Cardiac fibroblast (primary cell): Measurements from ENCODE around the gene DPM1.

Experiments used
- DNase-seq, 2 donors: peaks; one replicate each; pipeline versions ENCODE4 v3.0.0 to v3.0.0-alpha.2; 2010; ENCODE audit warnings: low read depth in 2 of 2
- H3K4me3 ChIP-seq, 2 donors: replicated peaks in 1 of 2; 1 replicate in 1 of 2; 2 replicates in 1 of 2; pipeline ENCODE4 v1.5.1; 2011; ENCODE audit warnings: low read depth in 2 of 2, low read length in 2 of 2, mild to moderate bottlenecking in 2 of 2, moderate library complexity in 1 of 2
- CTCF ChIP-seq: IDR thresholded peaks from one replicate; pipeline ENCODE4 v1.5.1; 2011; ENCODE audit warnings: low read depth, mild to moderate bottlenecking, low read length, inconsistent platforms

The DPM1 gene

GRCh38 chr20:50893620-50894019, 64.7 kb downstream of the DPM1 start:
- TF ChIP-seq CTCF = no peak
- no peak overlapping the region for H3K4me3 ChIP-seq
- DNase-seq = no peak

- no peak for TF ChIP-seq CTCF
- no peak overlapping the region for H3K4me3 ChIP-seq
Observed at GRCh38 chr20:50892394-50892793, 65.9 kb downstream of the DPM1 start.

GRCh38 chr20:50891138-50891537, 67.2 kb downstream of the DPM1 start:
- TF ChIP-seq CTCF = no peak
- H3K4me3 ChIP-seq = no peak overlapping the region
- peak in 1 of 2 donors; percentile 38 for DNase-seq

More at GRCh38 chr20:50892394-50892793, 65.9 kb downstream of the DPM1 start:
- DNase-seq = no peak

GRCh38 chr20:50887576-50887975, 70.8 kb downstream of the DPM1 start:
- H3K4me3 ChIP-seq = no peak overlapping the region
- no peak for TF ChIP-seq CTCF
- DNase-seq = no peak

- H3K4me3 ChIP-seq = no peak overlapping the region
- no peak for TF ChIP-seq CTCF
- no peak for DNase-seq
Observed at GRCh38 chr20:50886184-50886790, 72.0 kb downstream of the DPM1 start.

GRCh38 chr20:50885781-50886180, 72.6 kb downstream of the DPM1 start:
- H3K4me3 ChIP-seq = no peak overlapping the region
- TF ChIP-seq CTCF = no peak
- DNase-seq = no peak

GRCh38 chr20:50885068-50885467, 73.3 kb downstream of the DPM1 start:
- no peak for TF ChIP-seq CTCF
- DNase-seq = no peak

More at GRCh38 chr20:50885068-50885467, 73.3 kb downstream of the DPM1 start:
- H3K4me3 ChIP-seq = no peak overlapping the region
